Neural cell (in vitro differentiated cells): Measurements from ENCODE around the gene RACK1. TPM values are rescaled to one million over a fixed set of nuclear protein-coding genes. Genes with fewer than 3 reads are reported as not detected.

ENCODE experiments used
- H2AFZ ChIP-seq: fragments of 200-600, 300-800 bp; sonication (generic), shearing (Covaris generic); 2 replicates; pipeline ENCODE4 v1.6.0; 2014; ENCODE audit warnings: low read depth, mild to moderate bottlenecking, antibody characterized with exemption, low read length, moderate library complexity
- H3F3A ChIP-seq: fragments of 200-600 bp; shearing (Covaris generic); 2 replicates; pipeline ENCODE4 v1.6.1; 2016; ENCODE audit warnings: mild to moderate bottlenecking, moderate library complexity, mixed read lengths, antibody characterized with exemption, low read length; ENCODE audit not compliant: insufficient read depth, poor library complexity, severe bottlenecking
- H3K27ac ChIP-seq: fragments of 200-600, 300-800 bp; sonication (generic), shearing (Covaris generic); 2 replicates; pipeline ENCODE4 v1.5.1; 2014; ENCODE audit warnings: mild to moderate bottlenecking, low read length, moderate library complexity
- H3K27me3 ChIP-seq: fragments of 300-800, 200-600 bp; sonication (generic), shearing (Covaris generic); 2 replicates; pipeline ENCODE4 v1.6.0; 2014; ENCODE audit warnings: mild to moderate bottlenecking, low read depth, low read length, moderate library complexity; ENCODE audit not compliant: insufficient read depth
- H3K36me3 ChIP-seq: fragments of 300-800, 200-600 bp; sonication (generic), shearing (Covaris generic); 2 replicates; pipeline ENCODE4 v1.5.1; 2014; ENCODE audit warnings: mild to moderate bottlenecking, antibody characterized with exemption, low read length, moderate library complexity; ENCODE audit not compliant: insufficient read depth
- H3K4me2 ChIP-seq: fragments of 300-800, 200-600 bp; sonication (generic), shearing (Covaris generic); 2 replicates; pipeline ENCODE4 v1.6.0; 2014; ENCODE audit warnings: mild to moderate bottlenecking, low read length
- H3K4me3 ChIP-seq: fragments of 300-800, 200-600 bp; sonication (generic), shearing (Covaris generic); 2 replicates; pipeline ENCODE4 v1.5.1; 2014; ENCODE audit warnings: mild to moderate bottlenecking, low read length, moderate library complexity
- H3K79me2 ChIP-seq: fragments of 200-600 bp; shearing (Covaris generic); replicated peaks from 2 replicates; pipeline ENCODE4 v1.6.0; 2014; ENCODE audit warnings: mild to moderate bottlenecking, low read length, moderate library complexity; ENCODE audit not compliant: insufficient read depth
- H3K9ac ChIP-seq: fragments of 300-800, 200-600 bp; sonication (generic), shearing (Covaris generic); 2 replicates; pipeline ENCODE4 v1.6.1; 2016; ENCODE audit warnings: mild to moderate bottlenecking, low read length, mixed read lengths
- H3K9me2 ChIP-seq: fragments of 200-600 bp; shearing (Covaris generic); 2 replicates; pipeline ENCODE4 v1.6.1; 2016; ENCODE audit warnings: mild to moderate bottlenecking, low read length, mixed read lengths; ENCODE audit not compliant: insufficient read depth
- H3K9me3 ChIP-seq: fragments of 200-600, 300-800 bp; sonication (generic), shearing (Covaris generic); 2 replicates; pipeline ENCODE4 v1.6.1; 2016; ENCODE audit warnings: mild to moderate bottlenecking, mixed run types, low read length, moderate library complexity, mixed read lengths
- H4K20me1 ChIP-seq: fragments of 200-600 bp; shearing (Covaris generic); 2 replicates; pipeline ENCODE4 v1.6.1; 2016; ENCODE audit warnings: mild to moderate bottlenecking, mixed run types; ENCODE audit not compliant: insufficient read depth
- EP300 ChIP-seq: fragments of 450-650 bp; conservative IDR thresholded peaks from 2 replicates; pipeline ENCODE4 v1.6.1; 2014; ENCODE audit warnings: antibody characterized with exemption, mild to moderate bottlenecking, moderate library complexity; ENCODE audit not compliant: poor library complexity, severe bottlenecking
- EZH2 ChIP-seq: fragments of 200-600, 300-800 bp; shearing (Covaris generic), sonication (generic); IDR thresholded peaks from 2 replicates; pipeline ENCODE4 v1.6.1; 2014; ENCODE audit warnings: antibody characterized with exemption, low read length, borderline replicate concordance, mild to moderate bottlenecking; ENCODE audit not compliant: insufficient read depth, poor library complexity, severe bottlenecking
- POLR2AphosphoS5 ChIP-seq: IDR thresholded peaks from 2 replicates; pipeline ENCODE4 v1.6.1; 2012
- RAD21 ChIP-seq: fragments of 450-650 bp; conservative IDR thresholded peaks from 2 replicates; pipeline ENCODE4 v1.6.1; 2014; ENCODE audit warnings: antibody characterized with exemption, mild to moderate bottlenecking, moderate library complexity
- SMC3 ChIP-seq: fragments of 450-650 bp; conservative IDR thresholded peaks from 2 replicates; pipeline ENCODE4 v1.6.1; 2014; ENCODE audit warnings: antibody characterized with exemption, mild to moderate bottlenecking, moderate library complexity; ENCODE audit not compliant: poor library complexity
- TAF1 ChIP-seq: IDR thresholded peaks from 2 replicates; pipeline ENCODE4 v1.6.1; 2012; ENCODE audit warnings: low read depth
- polyA plus RNA-seq: library from polyadenylated mRNA; depleted of rRNA; stranded (reverse); fragments of >200 nt; gene quantifications from 2 replicates; pipeline ENCODE4 v1.2.3, GENCODE V29; 2014
- TF ChIP-seq, protein P1 (sequence below): IDR thresholded peaks from 2 replicates; pipeline ENCODE4 v1.6.1; 2012; ENCODE audit warnings: borderline replicate concordance
- TF ChIP-seq, protein P2 (sequence below): fragments of 450-650 bp; IDR thresholded peaks from 2 replicates; pipeline ENCODE4 v1.5.1; 2014; ENCODE audit warnings: antibody characterized with exemption, mild to moderate bottlenecking, moderate library complexity; ENCODE audit not compliant: poor library complexity, severe bottlenecking

The RACK1 gene
- polyA plus RNA-seq, 1 donor from 2014 or later, result 2,178 TPM

DNA sequence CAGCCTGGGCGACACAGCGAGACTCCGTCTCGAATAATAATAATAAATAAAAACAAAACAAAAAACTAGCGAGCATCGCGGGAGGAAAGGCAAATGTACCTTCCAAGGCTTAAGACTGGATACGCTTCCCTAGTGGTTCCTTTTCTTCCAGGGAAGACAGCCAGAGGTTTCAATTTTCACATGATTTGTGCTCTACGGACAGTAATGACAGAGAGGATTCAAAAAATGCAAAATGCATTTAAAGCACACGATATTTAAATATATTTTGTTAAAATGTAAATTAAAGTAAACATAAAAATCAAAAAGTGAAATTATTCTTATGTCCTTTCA is 24.9 kb downstream of the RACK1 start:
- H3K4me2 ChIP-seq, result no peak overlapping the region
- no peaks in the 10 kb centered on the region for H3K36me3 ChIP-seq
- H3K79me2 ChIP-seq, result no peaks in the 10 kb centered on the region
- peak overlapping the region; percentile 73 for H3K4me3 ChIP-seq
- no peak overlapping the region for H2AFZ ChIP-seq
- H3F3A ChIP-seq, result peaks cover 2% of the 10 kb centered on the region
- no peaks in the 10 kb centered on the region for H3K9me2 ChIP-seq
- H3K27ac ChIP-seq, result no peak overlapping the region
- peaks cover 11% of the 10 kb centered on the region for H3K27me3 ChIP-seq
- peak overlapping the region; percentile 10 for H3K9ac ChIP-seq
- H3K9me3 ChIP-seq, result no peaks in the 10 kb centered on the region
- no peaks in the 10 kb centered on the region for H4K20me1 ChIP-seq
- TF ChIP-seq, protein P1, sequence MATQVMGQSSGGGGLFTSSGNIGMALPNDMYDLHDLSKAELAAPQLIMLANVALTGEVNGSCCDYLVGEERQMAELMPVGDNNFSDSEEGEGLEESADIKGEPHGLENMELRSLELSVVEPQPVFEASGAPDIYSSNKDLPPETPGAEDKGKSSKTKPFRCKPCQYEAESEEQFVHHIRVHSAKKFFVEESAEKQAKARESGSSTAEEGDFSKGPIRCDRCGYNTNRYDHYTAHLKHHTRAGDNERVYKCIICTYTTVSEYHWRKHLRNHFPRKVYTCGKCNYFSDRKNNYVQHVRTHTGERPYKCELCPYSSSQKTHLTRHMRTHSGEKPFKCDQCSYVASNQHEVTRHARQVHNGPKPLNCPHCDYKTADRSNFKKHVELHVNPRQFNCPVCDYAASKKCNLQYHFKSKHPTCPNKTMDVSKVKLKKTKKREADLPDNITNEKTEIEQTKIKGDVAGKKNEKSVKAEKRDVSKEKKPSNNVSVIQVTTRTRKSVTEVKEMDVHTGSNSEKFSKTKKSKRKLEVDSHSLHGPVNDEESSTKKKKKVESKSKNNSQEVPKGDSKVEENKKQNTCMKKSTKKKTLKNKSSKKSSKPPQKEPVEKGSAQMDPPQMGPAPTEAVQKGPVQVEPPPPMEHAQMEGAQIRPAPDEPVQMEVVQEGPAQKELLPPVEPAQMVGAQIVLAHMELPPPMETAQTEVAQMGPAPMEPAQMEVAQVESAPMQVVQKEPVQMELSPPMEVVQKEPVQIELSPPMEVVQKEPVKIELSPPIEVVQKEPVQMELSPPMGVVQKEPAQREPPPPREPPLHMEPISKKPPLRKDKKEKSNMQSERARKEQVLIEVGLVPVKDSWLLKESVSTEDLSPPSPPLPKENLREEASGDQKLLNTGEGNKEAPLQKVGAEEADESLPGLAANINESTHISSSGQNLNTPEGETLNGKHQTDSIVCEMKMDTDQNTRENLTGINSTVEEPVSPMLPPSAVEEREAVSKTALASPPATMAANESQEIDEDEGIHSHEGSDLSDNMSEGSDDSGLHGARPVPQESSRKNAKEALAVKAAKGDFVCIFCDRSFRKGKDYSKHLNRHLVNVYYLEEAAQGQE, result no peak
- TF ChIP-seq SMC3 (no peak), EZH2 (no peak), RAD21 (no peak), EP300 (no peak), TAF1 (no peak)

DNA sequence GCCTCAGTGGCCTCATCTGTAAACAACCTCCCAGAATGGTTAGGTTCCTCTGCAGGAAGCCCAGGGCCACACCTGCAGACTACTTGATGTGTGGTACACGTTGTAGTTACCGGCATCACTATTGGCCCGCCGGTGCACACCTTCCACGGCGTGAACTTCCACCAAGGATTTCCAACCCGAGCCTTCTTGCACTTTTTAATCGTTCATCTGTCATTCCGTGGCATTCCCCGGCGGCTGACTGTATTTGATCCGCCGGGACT is 26.0 kb downstream of the RACK1 start:
- no peaks in the 10 kb centered on the region for H3K79me2 ChIP-seq
- peak overlapping the region; percentile 61 for H3K4me2 ChIP-seq
- H3K9ac ChIP-seq, result peak overlapping the region; percentile 15
- H3K36me3 ChIP-seq, result no peaks in the 10 kb centered on the region
- no peaks in the 10 kb centered on the region for H3K9me2 ChIP-seq
- no peaks in the 10 kb centered on the region for H3K9me3 ChIP-seq
- TF ChIP-seq, protein P2, sequence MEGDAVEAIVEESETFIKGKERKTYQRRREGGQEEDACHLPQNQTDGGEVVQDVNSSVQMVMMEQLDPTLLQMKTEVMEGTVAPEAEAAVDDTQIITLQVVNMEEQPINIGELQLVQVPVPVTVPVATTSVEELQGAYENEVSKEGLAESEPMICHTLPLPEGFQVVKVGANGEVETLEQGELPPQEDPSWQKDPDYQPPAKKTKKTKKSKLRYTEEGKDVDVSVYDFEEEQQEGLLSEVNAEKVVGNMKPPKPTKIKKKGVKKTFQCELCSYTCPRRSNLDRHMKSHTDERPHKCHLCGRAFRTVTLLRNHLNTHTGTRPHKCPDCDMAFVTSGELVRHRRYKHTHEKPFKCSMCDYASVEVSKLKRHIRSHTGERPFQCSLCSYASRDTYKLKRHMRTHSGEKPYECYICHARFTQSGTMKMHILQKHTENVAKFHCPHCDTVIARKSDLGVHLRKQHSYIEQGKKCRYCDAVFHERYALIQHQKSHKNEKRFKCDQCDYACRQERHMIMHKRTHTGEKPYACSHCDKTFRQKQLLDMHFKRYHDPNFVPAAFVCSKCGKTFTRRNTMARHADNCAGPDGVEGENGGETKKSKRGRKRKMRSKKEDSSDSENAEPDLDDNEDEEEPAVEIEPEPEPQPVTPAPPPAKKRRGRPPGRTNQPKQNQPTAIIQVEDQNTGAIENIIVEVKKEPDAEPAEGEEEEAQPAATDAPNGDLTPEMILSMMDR, result no peak
- no peak for TF ChIP-seq POLR2AphosphoS5
- no peak for TF ChIP-seq EZH2
- TF ChIP-seq, protein P1, result no peak
- H3F3A ChIP-seq, result peaks cover 2% of the 10 kb centered on the region
- H3K4me3 ChIP-seq, result peak overlapping the region; percentile 73
- peaks cover 14% of the 10 kb centered on the region for H3K27me3 ChIP-seq
- H4K20me1 ChIP-seq, result no peaks in the 10 kb centered on the region
- no peak overlapping the region for H3K27ac ChIP-seq
- no peak overlapping the region for H2AFZ ChIP-seq
